ENCODE measurements around the gene DDRGK1.

The DDRGK1 gene

DNA sequence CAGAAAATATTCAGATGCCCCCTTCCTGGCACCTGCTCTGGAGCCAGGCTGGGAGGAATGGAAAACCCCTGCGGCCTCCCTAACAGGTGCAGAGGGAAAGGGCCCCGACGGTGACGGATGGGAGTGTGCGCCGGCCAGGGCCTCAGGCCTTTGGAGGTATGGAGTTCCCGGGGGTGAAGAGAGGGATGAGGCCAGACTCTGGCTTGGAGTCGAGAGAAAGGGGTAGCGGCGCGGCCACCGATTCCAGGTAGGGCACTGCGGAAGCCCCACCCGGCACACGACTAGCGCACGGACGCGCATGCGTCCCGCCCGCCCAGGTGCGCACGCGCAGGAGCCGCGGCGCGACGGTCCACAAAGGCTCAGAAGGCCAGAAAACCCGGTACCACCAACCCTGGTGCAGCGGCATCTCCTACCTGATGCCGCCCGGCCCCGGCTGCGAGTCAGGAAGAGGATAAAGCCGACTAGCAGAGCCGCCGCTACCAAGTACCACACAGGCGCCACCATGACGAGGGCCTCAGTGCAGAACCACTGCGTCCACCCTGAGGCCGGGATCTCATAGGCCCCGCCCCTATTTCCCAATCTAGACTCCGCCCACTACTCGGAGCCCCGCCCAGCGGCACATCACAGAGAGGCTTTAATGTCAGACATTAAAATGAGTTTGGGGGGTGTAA, at the start of gene DDRGK1:
Gene DDRGK1, minus strand, starts transcription at position 559 of the 671 bp plus-strand sequence. Its CDS starts 55 bp downstream, at position 504.
- peak; percentile 88 to 93 for DNase-seq (ENCODE audit: low read depth in 1 of 2, low spot score in 1 of 2)

DNA sequence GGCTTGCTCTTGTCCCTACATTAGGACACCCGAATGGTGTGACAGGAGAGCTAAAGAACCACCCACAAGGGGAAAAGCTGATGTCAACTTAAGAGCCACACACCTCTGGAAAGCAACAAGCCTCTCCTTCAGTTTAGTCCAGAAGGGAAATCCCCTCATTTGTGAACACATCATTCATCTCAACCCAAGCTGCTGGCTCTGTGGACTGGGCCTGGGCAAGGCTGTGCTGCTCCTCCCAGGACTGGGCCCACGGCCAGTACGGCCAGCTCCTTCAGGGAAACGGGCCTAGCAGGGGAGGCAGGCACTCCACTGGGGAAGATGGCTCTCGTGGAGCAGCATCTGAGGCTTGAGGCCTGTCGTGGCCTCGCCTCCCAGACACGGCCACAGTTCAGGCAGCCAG, 47.3 kb upstream of the DDRGK1 start:
- no peak for DNase-seq (ENCODE audit: low read depth in 1 of 2, low spot score in 1 of 2)

DNA sequence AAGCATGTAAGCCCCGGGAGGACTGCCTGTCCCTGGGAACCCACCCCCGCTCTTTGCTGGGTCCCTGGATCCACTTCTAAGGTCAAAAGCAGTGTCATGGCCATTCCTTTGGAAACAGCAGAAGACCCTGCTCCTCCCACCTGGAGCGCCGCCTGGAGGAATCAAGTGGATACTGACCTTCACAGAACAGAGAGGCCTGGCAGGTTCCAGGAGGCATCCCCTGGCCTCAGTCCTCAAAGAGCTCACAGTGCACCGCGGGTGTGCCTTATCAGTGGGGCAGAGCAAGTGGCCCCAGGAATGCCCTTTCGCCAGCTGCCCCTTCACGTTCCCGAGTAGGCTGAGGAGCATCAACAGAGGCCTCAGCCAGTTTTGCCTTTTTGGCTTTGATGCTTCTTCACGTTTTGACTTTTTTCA, 45.6 kb upstream of the DDRGK1 start:
- DNase-seq (ENCODE audit: low read depth in 1 of 2, low spot score in 1 of 2): no peak

DNA sequence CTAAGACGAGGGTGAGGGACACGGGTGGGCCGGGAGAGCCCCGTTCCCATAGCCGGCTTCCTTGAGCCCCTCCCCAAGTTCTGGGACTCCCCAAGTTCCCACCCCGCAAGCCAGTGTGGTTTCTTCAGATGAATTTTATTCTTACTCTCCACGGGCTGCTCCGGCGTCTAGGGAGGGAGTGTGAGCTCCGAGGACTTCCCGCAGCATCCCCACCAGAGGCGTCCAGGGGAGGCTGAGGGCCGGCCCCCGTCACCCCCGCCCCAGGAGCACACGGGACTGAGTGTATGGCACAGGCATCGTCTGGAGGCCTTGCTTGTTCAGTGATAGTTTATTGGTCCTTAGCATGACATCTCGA, 44.5 kb upstream of the DDRGK1 start:
- no peak for DNase-seq (ENCODE audit: low read depth in 1 of 2, low spot score in 1 of 2)

DNA sequence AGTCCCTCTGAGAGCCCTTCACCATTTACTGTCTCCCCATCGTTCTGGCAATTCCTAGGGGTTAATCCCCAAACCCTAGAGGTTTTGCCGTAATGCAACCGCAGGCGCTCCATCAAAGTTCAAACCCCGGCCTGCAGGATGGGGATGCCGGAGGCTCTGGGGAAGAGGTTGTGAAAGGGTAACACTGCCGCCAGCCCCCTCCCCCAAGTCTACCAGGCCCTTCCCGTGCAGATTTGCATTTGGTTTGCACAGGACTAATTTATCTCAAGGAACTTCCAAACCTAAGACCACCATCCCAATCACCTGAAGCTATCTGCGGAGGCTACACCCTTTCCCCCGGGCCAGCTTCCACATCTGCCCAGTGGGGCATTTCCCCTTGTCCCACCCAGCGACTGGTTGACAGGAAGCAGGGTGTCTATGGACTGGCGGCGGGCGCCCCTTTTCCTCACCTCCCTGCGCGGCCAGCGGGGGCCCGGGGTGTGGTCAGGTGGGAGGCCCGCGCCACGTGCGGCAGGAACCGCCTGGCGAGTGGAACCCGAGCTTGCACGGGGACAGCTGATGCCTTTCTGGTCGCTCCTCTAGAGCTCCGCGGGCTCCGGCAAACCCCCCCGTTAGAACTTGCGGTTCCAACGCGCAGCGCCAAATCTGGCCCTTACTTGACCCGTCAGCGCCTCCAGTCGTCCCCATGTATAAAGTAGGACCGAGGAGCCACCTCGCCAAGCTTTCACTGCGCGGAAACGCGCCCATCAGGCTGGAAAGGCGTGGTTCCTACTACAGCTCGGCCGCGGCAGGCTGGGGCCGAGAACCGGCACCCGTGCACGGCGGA, 43.9 kb upstream of the DDRGK1 start:
- DNase-seq (ENCODE audit: low read depth in 1 of 2, low spot score in 1 of 2): no peak

DNA sequence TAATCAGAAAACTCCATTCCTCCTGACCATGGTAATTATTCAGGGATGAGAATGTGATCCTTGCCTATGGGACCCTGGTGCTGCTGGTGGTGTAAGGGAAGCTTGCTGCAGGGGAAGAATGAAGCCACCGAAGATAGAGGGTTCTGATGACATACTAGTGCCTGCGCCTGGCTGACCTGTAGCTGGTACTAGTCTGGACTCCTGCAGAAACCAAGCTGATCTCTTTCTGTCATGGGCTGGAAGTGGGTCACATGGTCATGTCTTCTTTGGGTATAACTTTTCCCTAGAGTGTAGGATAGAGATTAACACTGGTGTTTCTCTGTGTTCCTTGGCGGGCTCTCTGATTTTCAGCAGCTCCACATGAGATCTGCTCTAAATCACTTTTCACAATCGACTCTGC, 43.2 kb upstream of the DDRGK1 start:
- no peak for DNase-seq (ENCODE audit: low read depth in 1 of 2, low spot score in 1 of 2)

DNA sequence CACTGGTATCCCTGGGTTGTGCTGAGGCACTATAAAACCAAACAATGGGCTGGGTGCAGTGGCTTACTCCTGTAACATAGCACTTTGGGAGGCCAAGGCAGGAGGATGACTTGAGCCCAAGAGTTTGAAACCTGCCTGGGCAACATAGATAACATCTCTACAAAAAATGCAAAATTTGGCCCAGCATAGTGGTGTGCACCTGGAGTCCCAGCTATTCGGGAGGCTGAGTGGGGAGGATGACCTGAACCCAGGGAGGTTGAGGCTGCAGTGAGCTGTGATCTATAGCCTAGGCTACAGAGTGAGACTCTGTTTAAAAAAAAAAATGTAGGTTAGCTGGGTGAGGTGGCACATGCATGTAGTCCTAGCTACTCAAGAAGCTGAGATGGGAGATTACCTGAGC, 42.2 kb upstream of the DDRGK1 start:
- DNase-seq (ENCODE audit: low read depth in 1 of 2, low spot score in 1 of 2): no peak

DNA sequence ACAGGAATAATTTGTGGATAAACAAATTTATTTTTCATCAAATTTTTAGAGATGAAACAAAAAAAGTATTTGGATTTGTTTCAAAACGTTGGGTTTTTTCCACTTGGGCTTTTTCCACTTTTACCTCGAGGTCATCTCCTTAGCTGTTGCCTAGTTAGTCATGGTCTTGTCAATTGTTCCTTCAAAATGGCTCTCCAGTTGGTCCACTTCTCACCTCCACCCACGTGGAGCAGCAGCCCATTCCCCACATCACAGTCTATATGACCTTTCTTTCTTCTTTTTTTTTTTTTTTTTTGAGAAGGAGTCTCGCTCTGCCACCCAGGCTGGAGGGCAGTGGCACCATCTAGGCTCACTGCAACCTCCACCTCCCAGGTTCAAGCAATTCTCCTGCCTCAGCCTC, 41.2 kb upstream of the DDRGK1 start:
- DNase-seq (ENCODE audit: low read depth in 1 of 2, low spot score in 1 of 2): no peak

DNA sequence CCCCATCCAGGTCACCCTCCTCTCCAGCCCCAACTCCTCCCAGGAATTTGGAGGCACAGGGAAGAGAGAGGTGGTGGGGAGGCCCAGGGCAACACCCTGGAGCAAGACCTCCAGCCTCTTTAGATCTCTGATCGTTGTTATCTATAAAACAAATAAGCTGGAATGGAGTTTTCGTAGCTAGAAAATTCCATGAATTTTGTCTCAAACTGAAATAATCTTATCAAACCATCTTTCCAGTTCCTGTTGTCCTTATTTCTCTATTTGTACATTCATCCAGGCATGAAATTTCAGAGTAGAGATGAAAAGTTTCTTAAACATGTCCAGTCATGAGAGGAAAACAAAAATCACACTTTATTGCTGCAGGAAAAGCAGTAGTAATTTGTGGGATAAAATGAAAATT, 40.7 kb upstream of the DDRGK1 start:
- DNase-seq (ENCODE audit: low read depth in 1 of 2, low spot score in 1 of 2): no peak

DNA sequence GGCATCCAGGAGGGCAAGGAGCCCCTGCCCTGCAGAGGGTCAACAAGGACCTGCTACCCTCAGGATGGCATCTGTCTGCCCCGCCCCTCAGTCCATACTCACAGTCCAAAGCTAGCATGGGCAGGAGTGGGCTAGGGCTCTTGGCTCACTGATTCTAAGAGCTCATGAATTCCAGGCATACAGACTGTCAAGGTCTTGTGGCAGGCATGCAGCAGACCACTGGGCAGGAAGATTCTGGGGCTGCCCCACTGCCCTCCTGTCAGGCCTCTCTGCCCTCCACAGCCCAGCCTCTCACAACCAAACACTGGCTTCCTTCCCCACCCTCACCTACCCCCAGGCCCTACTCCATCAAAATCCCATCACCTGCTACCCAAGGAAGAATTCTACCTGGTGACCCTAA, 40.1 kb upstream of the DDRGK1 start:
- DNase-seq (ENCODE audit: low read depth in 1 of 2, low spot score in 1 of 2): no peak

DNA sequence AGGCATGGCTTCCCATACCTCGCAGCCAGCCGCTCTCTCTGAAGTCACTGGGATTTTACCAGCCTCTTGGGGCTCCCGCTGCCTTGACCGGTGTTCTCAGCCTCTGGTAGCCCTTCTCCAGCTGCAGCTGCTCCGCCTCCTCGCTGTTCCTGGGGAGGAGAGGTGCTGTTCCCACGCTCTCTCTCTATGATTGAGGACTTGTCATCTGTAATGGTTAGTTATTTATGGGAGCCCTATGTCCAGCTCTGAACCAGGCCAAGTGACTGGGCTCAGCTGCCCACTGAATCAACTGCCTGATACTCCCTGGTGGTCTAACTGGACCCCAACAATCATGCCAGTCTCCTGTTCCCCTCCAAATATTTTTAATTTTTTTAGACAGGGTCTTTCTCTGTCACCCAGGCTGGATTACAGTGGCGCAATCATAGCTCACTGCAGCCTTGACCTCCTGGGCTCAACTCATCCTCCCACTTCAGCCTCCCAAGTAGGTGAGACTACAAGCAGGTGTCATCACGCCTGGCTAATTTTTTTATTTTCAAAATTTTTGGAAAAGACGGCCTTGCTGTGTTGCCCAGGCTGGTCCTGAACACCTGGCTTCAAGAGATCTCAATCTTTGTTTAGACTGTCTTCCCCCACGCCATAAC, 39.4 kb upstream of the DDRGK1 start:
- DNase-seq (ENCODE audit: low read depth in 1 of 2, low spot score in 1 of 2): no peak

DNA sequence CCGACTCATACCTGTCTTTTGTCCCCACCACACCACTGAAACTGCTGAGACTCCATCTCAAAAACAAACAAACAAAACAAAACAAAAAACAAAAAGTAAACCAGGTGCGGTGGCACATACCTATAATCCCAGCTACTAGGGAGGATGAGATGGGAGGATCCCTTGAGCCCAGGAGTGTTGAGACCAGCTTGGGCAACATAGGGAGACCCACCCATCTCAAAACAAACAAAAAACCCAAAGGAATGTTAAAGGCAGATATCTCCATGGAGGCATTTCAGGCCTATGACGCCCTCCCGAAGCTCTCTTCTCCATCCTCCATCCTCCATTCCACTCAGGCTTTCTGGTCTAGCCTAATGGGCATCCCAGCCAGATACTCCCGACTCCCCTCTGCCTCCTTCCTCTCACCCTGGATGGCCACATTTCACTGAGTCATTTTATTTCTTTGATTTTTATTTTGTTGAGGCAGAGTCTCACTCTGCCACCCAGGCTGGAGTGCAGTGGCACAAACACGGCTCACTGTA, 37.8 kb upstream of the DDRGK1 start:
- no peak for DNase-seq (ENCODE audit: low read depth in 1 of 2, low spot score in 1 of 2)

DNA sequence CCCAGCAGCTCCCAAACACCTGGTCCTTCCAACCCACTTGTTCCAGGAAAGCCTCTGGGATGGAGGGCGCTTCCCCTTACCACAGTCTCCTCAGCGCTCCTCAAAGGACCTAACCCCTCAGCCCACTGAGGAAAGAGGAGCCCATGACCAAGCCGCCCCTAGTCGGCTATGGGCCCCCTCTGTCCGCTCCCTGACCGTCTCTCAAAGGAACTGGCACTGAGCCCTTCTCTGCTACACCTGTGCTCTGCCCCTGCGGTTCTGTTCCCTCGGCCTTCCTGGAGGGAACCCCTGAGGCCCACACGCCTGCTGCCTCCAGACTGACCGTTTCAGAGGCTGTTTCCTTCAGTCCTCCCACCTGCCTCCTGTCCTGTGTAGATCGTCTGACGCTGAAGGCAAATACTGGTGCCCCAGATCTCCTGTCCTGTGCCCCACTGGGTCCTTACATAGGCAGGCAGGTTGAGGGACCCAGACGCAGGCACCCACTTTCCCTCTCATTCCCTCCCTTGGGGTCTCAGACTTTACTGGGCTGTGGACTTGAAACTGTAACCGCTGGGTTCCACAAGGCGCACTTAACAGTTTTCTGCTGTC, 36.4 kb upstream of the DDRGK1 start:
- DNase-seq (ENCODE audit: low read depth in 1 of 2, low spot score in 1 of 2): no peak

DNA sequence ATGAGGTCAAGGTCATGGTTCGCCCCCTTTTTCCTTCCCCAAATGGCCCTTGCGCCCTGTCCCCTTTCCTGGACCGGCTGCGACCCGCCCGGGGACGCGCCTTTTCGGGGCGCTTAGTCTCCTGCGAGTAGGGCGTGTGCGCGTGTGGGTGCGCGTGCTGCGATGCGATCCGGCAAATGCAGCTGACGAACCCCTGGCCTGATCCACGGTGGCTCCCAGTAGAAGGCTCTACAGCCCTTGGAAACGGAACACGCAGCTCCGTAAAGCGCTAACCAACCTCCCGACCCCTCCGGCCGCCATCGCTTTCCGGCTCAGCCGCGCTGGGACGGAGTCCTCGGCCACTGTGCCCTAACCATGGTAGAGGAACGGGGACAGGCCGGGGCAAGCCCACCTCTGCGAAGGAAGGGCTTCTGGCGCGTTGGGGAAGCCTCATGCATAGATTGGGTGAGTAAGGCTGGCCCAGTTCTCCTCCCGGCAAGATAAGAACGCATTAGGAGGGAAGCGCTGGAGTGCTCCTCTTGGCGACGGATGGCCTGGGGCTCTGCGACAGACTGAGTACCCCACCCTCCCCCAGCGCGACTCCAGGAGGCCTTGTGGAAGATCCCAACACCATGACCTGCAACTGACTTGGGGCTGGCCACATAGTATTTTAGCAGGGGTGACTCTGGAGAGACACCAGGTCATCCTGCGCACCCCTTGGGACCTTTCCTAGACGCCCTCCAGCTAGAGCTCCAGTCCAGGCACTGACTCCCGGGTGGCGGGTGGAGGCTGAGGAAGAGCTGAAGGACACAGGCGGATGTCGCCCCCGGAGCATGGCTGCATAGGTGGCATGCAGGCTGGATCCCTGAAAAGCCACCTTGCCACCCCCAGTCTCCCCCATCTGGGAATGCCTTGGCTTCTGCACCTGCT, 35.6 kb upstream of the DDRGK1 start:
- DNase-seq (ENCODE audit: low read depth in 1 of 2, low spot score in 1 of 2): no peak

DNA sequence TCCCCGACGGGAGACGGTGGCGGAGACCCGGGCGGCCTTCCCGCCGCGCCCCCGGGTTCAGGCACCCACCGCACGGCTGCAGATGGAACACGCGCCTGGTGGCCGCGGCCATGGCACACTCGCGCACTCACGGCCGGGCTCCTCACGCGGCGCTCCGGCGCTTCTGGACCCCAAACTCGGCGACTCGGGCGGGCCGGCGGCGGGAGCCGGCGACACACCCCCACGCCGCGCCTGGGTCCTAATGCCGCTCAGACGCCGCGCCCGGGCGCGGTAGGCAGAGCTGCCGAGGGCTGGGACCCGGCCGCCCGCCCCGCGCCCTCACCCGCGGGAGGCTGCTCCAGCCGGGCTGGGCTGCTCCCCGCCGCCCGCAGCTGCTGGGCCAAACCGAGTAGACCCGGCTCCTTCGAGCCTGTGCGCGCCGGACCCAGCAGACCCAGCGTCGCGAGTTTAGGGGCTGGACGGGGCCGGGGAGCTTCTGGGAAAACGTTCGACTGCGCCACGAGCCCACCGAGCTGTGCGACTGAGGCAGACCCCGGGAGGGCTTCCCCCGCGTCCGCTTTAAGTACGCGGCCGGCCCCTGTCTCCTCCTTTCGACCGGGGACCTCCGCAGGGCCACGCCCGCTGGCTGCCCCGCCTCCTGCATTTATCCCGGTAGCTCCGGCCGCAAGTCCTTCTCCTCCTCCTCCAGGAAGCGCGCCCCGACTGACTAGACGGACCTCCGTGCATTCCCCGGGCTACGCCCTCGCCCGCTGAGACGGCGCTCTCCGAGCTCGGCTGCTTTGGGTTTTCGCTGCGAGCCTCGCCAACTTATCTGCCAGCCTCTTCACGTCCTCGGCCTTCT, 34.8 kb upstream of the DDRGK1 start, which contains the start of gene SLC4A11:
Gene SLC4A11, minus strand, starts transcription at position 165 of the 841 bp plus-strand sequence. Its CDS starts 53 bp downstream, at position 112.
- no peak for DNase-seq (ENCODE audit: low read depth in 1 of 2, low spot score in 1 of 2)

DNA sequence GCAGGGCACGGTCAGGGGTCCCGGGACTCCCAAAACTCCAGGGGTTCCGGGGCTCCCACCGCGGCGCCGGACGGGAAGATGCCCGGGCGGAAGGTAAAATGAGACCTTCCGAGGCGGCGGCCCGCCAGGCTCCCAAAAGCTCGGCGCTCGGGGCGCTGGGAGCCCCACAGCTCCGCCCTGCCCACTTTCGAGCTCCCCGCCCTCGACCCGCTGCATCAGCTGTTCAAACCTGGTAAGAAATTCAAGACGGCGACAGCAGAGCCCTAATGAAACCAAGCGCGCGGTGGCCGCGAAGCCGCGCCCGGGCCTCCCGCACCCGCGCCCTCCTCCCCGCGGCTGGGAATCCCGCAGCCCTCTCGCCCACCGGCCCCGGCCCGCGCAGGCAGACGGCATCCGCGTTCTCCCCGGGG, 34.1 kb upstream of the DDRGK1 start:
- no peak for DNase-seq (ENCODE audit: low read depth in 1 of 2, low spot score in 1 of 2)

DNA sequence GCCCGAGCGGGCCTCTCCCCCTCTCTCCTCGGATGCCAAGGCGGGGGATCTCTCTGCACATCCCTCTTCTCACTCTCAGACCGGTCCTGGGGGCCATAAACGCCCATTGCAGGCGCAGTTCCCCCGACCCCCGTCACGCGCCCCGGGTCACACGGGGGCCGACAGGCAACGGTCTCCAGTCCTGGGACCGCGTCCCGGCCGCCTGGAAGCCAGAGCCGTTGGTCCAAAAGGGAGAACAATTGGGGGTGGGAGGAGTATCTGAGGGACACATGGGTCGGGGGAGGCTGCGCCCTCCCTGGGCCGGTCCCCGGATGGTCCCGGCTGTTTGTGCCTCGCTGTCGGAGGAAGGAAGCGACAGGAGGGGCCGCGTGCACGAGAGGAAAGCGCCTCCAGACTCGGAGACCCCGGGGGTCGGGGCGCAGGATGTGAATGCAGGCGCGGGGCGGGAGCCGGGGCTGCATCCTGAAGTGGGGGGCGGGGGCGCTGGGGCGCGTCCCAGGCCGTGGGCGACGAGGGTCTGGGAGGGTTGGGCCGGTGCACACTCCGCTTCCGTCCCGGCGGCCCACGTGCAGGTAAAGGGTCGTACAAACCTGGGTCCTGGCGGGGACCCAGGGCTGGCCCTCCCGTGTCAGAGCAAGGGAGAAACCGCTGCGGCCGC, 33.6 kb upstream of the DDRGK1 start:
- no peak for DNase-seq (ENCODE audit: low read depth in 1 of 2, low spot score in 1 of 2)

DNA sequence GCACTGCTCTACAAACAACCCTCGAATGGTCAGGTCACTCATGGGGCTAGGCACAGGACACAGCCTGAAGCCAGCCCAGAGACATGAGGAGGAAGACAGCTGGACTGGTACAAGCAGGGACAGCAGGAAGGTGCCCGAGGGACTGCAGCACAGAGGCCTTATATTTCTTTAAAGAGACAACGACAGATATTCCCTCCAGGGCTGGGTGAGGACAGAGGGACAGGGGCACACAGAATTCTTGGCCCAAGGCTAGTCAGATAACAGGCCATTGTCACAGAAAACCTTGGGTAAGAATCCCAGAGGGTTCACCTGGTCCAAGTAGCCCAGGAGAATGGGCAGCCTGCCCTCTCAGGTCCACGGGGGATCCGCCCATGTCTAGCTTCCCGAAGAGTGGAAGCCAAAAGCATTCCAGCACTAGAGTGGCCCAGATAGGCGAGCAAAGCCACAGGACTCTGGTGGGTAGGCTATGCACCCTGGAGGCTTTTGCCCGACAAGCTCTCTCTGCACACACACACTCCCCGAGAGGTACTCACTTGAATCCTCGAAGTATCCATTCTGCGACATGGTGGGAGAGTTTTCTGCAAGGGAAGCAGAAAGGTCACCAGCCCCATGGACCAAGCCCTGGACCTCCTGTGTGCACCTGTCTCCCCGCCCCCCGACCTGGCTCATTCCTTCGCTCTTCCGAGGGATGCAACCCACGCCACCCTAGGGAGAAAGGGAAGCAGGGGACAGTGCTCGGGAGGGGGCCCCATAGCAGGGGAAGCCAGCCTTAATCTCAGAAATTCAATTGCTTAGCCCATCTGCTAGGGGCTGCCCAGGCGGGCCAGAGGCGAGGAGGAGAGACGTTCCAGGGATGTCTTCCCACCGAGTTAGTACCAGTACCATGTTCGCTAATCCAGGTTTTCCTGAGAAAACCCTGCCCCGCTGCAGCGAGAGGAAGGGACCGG, 32.8 kb upstream of the DDRGK1 start:
- no peak for DNase-seq (ENCODE audit: low read depth in 1 of 2, low spot score in 1 of 2)
